Left lung (tissue), 10 donors: ENCODE measurements around the gene FAM168A. TPM values are rescaled to one million over a fixed set of nuclear protein-coding genes. Genes with fewer than 3 reads are reported as not detected.

Experiments
- ATAC-seq: fragments of 200-7000 bp; cut with Tn5 transposase; one replicate; pipeline ENCODE4 v1.9.1; 2020; ENCODE audit warnings: moderate library complexity
- DNase-seq, 4 donors: peaks; one replicate each; pipeline ENCODE4 v3.0.0-alpha.2; 2013 to 2020
- H3K27ac ChIP-seq, 2 donors: fragments of 200-600 bp; sonication (generic) in 1 of 2; one replicate each; pipeline versions ENCODE4 v1.5.0 to v1.8.0; 2020 to 2021
- H3K27me3 ChIP-seq, 2 donors: fragments of 200-600 bp; sonication (generic) in 1 of 2; one replicate each; pipeline versions ENCODE4 v1.5.0 to v1.8.0; 2020 to 2021
- H3K36me3 ChIP-seq, 2 donors: fragments of 200-600 bp; sonication (generic) in 1 of 2; one replicate each; pipeline versions ENCODE4 v1.5.0 to v1.8.0; 2020 to 2021
- H3K4me1 ChIP-seq, 2 donors: fragments of 200-600 bp; one replicate each; pipeline ENCODE4 v1.8.0; 2021
- H3K4me3 ChIP-seq, 2 donors: fragments of 200-600 bp; sonication (generic) in 1 of 2; one replicate each; pipeline versions ENCODE4 v1.5.0 to v1.8.0; 2020 to 2021; ENCODE audit warnings: mild to moderate bottlenecking in 1 of 2
- H3K9me3 ChIP-seq, 2 donors: fragments of 200-600 bp; sonication (generic) in 1 of 2; one replicate each; pipeline versions ENCODE4 v1.5.0 to v1.8.0; 2020 to 2021
- CTCF ChIP-seq, 2 donors: fragments of 200-600 bp; sonication (generic) in 1 of 2; IDR thresholded peaks; one replicate each; pipeline versions ENCODE4 v1.5.0 to v1.8.0; 2021; ENCODE audit warnings: antibody characterized with exemption in 2 of 2
- intact Hi-C, 2 donors: fragments of 100-400 bp; cut with DNase I; formaldehyde crosslinking; loops; one replicate each; pipeline versions ENCODE4 v1.11.2 to v1.14.2; 2022
- polyA plus RNA-seq, 6 donors: library from polyadenylated mRNA; unstranded; fragments of 120-200 nt; gene quantifications; one replicate each; pipeline ENCODE4 v1.2.1, GENCODE V29; 2013; ENCODE audit not compliant: insufficient read length in 6 of 6
- total RNA-seq, 2 donors: library from RNA; stranded (reverse); fragmentation: NEBNext Ultra II Directional; extraction: Animal tissue kit (Norgen Biotek cat#: 25700); gene quantifications; one replicate each; pipeline ENCODE4 v1.2.1, GENCODE V29; 2021
- donor health status: DM: no; HTN: yes; CAD: no.
- donor health status: DM: no; HTN: no; CAD: no.

Gene FAM168A
- total and polyA plus RNA-seq, 8 donors, result 28.2 to 43.9 (median 41.6) TPM

DNA sequence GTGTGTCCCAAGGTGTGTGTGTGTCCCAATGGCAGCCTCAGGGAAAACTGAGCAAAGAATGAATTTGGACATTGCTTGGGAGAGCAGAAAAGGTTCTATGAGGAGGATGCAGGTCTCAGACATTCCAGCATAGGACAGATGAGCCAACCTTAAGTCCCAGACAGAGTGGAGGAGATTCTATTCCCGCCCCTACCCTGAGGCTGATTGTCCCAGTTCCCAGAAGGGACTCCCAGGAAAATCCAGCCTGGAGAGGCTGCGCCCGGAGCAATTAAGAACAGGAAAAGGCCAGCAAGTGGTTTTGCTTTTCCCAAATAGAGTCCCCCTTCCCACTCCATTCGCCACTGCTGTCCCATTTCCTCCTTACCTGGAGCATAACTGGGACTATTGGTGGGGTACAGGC, 167.6 kb downstream of the FAM168A start:
- no peak for DNase-seq
- Histone ChIP-seq H3K36me3 (no peaks in the 10 kb centered on the region), H3K9me3 (no peaks in the 10 kb centered on the region), H3K27ac (no peak overlapping the region), H3K4me3 (no peak overlapping the region), H3K27me3 (no peaks in the 10 kb centered on the region), H3K4me1 (peaks cover 2 to 16% of the 10 kb centered on the region in 2 donors)
- intact Hi-C loops, result no loop called here
- no peak for ATAC-seq
- TF ChIP-seq CTCF (IDR thresholded peaks at IDR 0.05), result no peak

DNA sequence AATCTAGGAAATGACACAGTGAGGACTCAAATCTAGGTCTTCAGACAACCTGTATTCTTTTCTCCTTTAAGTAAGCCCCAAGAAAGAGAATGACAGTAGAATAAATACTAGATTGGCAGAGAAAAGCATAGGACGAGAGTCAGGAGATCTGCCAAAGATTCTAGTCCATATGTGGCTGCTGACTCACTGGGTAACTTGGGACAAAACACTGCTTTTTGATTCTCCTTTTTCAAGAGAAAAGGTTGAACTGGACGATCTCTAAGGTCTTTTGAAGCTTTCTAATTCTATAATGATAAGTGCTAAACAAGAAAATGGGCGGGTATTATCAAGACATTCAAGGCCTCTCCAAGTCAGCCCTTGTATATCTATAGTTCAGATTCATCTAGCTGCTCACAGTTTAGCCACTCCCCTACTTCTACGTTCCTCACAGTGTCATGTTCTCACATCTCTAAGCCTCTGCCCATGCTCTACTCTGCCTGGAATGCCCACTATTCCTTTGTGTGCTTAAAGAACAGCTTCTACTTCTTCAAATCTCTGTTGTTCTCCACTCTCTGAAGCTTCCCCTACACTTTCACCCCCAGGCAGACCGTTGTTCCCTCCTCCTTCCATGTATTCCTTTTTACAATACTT, 168.7 kb downstream of the FAM168A start:
- peaks cover 3 to 27% of the 10 kb centered on the region in 2 donors for H3K4me1 ChIP-seq
- H3K36me3 ChIP-seq, result no peaks in the 10 kb centered on the region
- no peak for TF ChIP-seq CTCF (IDR thresholded peaks at IDR 0.05)
- H3K9me3 ChIP-seq, result no peaks in the 10 kb centered on the region
- no peak overlapping the region for H3K27ac ChIP-seq
- ATAC-seq (no peak), DNase-seq (no peak)
- intact Hi-C loops, result no loop called here
- no peaks in the 10 kb centered on the region for H3K27me3 ChIP-seq
- no peak overlapping the region for H3K4me3 ChIP-seq

GRCh38 chr11:73428699-73429098, 169.2 kb downstream of the FAM168A start:
- H3K4me3 ChIP-seq, result no peak overlapping the region
- no peaks in the 10 kb centered on the region for H3K9me3 ChIP-seq
- no peak for TF ChIP-seq CTCF (IDR thresholded peaks at IDR 0.05)
- H3K4me1 ChIP-seq, result peaks cover 3 to 30% of the 10 kb centered on the region in 2 donors
- intact Hi-C loops, result no loop called here
- H3K27ac ChIP-seq, result no peak overlapping the region
- no peaks in the 10 kb centered on the region for H3K36me3 ChIP-seq
- DNase-seq (no peak), ATAC-seq (no peak)
- no peaks in the 10 kb centered on the region for H3K27me3 ChIP-seq

DNA sequence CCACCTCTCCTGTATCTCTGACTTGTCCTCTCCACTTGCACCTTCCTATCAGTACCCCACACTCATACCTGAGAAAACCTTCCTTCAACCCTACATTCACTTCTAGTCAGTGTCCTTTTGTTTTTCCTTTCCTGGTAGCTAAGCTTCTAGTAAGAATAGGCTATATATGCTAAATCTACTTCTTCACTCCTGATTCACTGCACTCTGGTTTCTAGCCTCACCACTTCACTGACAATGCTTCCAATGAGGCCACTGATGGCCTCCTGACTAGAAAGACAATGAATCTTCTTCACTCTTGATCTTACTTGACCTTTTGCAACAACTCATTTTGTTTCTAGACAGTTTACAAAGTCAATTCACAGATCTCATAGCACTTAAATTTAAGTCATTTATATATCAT, 169.7 kb downstream of the FAM168A start:
- Histone ChIP-seq H3K27ac (no peak overlapping the region), H3K9me3 (no peaks in the 10 kb centered on the region), H3K36me3 (no peaks in the 10 kb centered on the region), H3K4me1 (peaks cover 3 to 33% of the 10 kb centered on the region in 2 donors), H3K27me3 (no peaks in the 10 kb centered on the region), H3K4me3 (no peak overlapping the region)
- TF ChIP-seq CTCF (IDR thresholded peaks at IDR 0.05), result no peak
- no peak for ATAC-seq
- intact Hi-C loops, result no loop called here
- DNase-seq, result no peak

DNA sequence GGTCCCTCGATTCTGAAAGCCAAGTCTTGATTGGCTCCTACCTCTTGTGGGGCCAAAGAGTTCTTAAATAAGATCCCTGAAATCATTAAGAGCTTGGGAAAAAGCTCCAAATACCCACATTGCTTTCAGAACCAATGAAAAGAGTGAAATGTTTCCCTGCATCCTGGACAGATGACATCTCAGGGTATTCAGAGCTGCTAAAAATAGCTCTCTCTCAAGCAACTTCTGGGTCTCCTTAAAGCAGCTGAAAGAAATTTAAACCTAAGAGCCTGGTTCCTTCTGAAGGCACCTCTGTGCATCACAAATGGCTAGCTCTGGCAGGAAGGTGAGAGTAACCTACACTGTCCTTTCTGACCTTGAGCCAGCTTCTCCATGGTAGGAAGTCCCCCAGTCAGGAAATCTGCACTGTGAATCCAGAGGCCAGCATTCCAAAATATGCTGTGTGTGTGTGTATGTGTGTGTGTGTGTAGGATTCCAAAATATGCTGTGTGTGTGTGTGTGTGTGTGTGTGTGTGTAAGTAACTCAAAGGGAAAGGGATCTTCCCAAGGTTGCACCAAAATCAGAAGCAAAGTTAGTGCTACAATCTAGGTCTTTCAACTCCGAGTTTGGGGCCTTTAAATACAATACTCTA, 171.6 kb downstream of the FAM168A start:
- no peaks in the 10 kb centered on the region for H3K36me3 ChIP-seq
- no peak for DNase-seq
- no peaks in the 10 kb centered on the region for H3K9me3 ChIP-seq
- H3K27ac ChIP-seq, result peak overlapping the region in 1 of 2 donors; percentile 71
- H3K4me3 ChIP-seq, result no peak overlapping the region
- intact Hi-C loops, result no loop called here
- no peak for ATAC-seq
- H3K27me3 ChIP-seq, result no peaks in the 10 kb centered on the region
- H3K4me1 ChIP-seq, result peaks cover 3 to 33% of the 10 kb centered on the region in 2 donors
- no peak for TF ChIP-seq CTCF (IDR thresholded peaks at IDR 0.05)
